ENCODE results near the gene RNF10. TPM values are rescaled to one million over a fixed set of nuclear protein-coding genes. Genes with fewer than 3 reads are reported as not detected.

RNF10 gene
- total and polyA plus RNA-seq, 2 experiments from 2014 or later = 83.9 to 128 TPM

GRCh38 chr12:120588371-120588770 lies 54.2 kb downstream of the RNF10 start:
- Histone ChIP-seq H3K9me2 (replicated peaks; ENCODE audit: insufficient read depth) (no peaks in the 10 kb centered on the region), H3K4me2 (no peak overlapping the region), H3K79me2 (no peaks in the 10 kb centered on the region), H3K27ac (no peak overlapping the region), H2AFZ (no peak overlapping the region), H3K4me3 (no peak overlapping the region), H3K4me1 (ENCODE audit: insufficient read depth) (no peaks in the 10 kb centered on the region), H4K20me1 (ENCODE audit: insufficient read depth, poor library complexity, severe bottlenecking) (no peaks in the 10 kb centered on the region), H3K9me3 (ENCODE audit: low read depth) (no peaks in the 10 kb centered on the region), H3K27me3 (peaks cover 6% of the 10 kb centered on the region), H3K36me3 (replicated peaks; ENCODE audit: insufficient read depth, low read depth) (no peaks in the 10 kb centered on the region)
- no peak for DNase-seq (ENCODE audit: low spot score)
- TF ChIP-seq EZH2phosphoT487 (IDR thresholded peaks at IDR 0.05; ENCODE audit: low read depth, severe bottlenecking, unreplicated experiment) = no peak
- TF ChIP-seq EZH2 (IDR thresholded peaks at IDR 0.05; ENCODE audit: borderline replicate concordance) = no peak
- TF ChIP-seq, protein P1, sequence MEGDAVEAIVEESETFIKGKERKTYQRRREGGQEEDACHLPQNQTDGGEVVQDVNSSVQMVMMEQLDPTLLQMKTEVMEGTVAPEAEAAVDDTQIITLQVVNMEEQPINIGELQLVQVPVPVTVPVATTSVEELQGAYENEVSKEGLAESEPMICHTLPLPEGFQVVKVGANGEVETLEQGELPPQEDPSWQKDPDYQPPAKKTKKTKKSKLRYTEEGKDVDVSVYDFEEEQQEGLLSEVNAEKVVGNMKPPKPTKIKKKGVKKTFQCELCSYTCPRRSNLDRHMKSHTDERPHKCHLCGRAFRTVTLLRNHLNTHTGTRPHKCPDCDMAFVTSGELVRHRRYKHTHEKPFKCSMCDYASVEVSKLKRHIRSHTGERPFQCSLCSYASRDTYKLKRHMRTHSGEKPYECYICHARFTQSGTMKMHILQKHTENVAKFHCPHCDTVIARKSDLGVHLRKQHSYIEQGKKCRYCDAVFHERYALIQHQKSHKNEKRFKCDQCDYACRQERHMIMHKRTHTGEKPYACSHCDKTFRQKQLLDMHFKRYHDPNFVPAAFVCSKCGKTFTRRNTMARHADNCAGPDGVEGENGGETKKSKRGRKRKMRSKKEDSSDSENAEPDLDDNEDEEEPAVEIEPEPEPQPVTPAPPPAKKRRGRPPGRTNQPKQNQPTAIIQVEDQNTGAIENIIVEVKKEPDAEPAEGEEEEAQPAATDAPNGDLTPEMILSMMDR (IDR thresholded peaks at IDR 0.05; ENCODE audit: poor library complexity) = no peak
- 96% methylated on average over 1 of the region's 1 CpG for WGBS (ENCODE audit: low lambda C conversion rate, missing lambda C conversion rate)

DNA sequence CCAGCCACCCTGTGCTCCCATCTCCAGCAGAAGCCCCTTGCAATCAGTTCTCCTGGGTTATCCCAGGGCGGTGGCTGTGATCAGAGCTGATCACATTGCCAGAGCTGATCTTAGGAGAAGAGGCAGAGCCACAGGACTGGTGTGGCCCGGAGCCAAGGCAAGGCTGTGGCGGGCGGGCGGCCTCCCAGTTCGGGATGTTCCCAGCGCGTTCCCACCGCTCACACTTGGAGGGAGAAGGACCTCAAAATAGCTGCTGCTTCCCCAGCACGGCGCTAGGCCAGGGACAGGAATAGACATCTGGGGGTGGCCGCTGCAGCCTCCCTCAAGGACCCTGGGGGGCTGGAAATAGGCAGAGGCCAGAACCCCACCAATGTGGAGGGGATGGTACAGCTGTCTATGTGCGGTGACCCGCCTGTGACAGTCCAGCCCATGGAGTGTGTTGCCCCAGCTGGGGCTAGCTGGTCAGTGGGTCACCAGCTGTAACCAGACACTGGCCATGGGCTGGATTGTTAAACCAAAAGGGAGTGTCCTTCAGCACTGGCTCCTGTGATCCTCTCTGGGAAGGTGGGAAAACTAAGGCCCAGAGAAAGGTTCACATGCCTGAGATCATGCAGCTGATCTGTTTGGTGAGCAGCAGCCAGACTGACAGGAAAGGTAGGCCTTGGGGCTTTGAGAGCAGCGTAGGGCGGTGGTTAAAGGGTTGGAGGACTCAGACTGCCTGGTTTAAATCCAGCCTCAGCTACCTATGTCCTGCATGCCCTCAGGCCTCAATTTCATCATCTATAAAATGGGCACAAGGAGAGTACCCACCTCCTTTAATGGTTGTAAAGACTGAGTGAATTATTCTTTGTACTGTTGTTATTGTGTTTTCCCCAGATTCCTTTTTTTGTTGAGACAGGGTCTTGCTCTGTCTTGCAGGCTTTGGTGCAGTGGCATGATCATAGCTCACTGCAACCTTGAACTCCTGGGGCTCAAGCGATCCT lies 55.1 kb downstream of the RNF10 start:
- Histone ChIP-seq H3K27ac (no peak overlapping the region), H3K4me3 (no peak overlapping the region), H3K4me2 (no peak overlapping the region), H3K27me3 (no peaks in the 10 kb centered on the region), H3K9me2 (replicated peaks; ENCODE audit: insufficient read depth) (no peaks in the 10 kb centered on the region), H2AFZ (no peak overlapping the region), H3K79me2 (no peaks in the 10 kb centered on the region), H4K20me1 (ENCODE audit: insufficient read depth, poor library complexity, severe bottlenecking) (no peaks in the 10 kb centered on the region), H3K9me3 (ENCODE audit: low read depth) (no peaks in the 10 kb centered on the region), H3K36me3 (replicated peaks; ENCODE audit: insufficient read depth, low read depth) (no peaks in the 10 kb centered on the region), H3K4me1 (ENCODE audit: insufficient read depth) (no peaks in the 10 kb centered on the region)
- 88% methylated on average over 16 of the region's 17 CpGs for WGBS (ENCODE audit: low lambda C conversion rate, missing lambda C conversion rate)
- no peak for TF ChIP-seq EZH2 (IDR thresholded peaks at IDR 0.05; ENCODE audit: borderline replicate concordance)
- TF ChIP-seq, protein P1 (IDR thresholded peaks at IDR 0.05; ENCODE audit: poor library complexity) = no peak
- no peak for TF ChIP-seq EZH2phosphoT487 (IDR thresholded peaks at IDR 0.05; ENCODE audit: low read depth, severe bottlenecking, unreplicated experiment)
- no peak for DNase-seq (ENCODE audit: low spot score)

- H3K27ac ChIP-seq = no peak overlapping the region
- TF ChIP-seq EZH2phosphoT487 (IDR thresholded peaks at IDR 0.05; ENCODE audit: low read depth, severe bottlenecking, unreplicated experiment) (no peak), EZH2 (IDR thresholded peaks at IDR 0.05; ENCODE audit: borderline replicate concordance) (no peak)
- TF ChIP-seq, protein P1 (IDR thresholded peaks at IDR 0.05; ENCODE audit: poor library complexity) = no peak
- DNase-seq (ENCODE audit: low spot score) = peak; percentile 24
Observed at GRCh38 chr12:120590741-120591407, 56.7 kb downstream of the RNF10 start.

More at GRCh38 chr12:120590741-120591407, 56.7 kb downstream of the RNF10 start:
- Histone ChIP-seq H4K20me1 (ENCODE audit: insufficient read depth, poor library complexity, severe bottlenecking) (no peaks in the 10 kb centered on the region), H3K79me2 (no peaks in the 10 kb centered on the region), H2AFZ (no peak overlapping the region), H3K36me3 (replicated peaks; ENCODE audit: insufficient read depth, low read depth) (no peaks in the 10 kb centered on the region), H3K4me2 (no peak overlapping the region), H3K9me3 (ENCODE audit: low read depth) (no peaks in the 10 kb centered on the region), H3K9me2 (replicated peaks; ENCODE audit: insufficient read depth) (no peaks in the 10 kb centered on the region), H3K4me3 (no peak overlapping the region), H3K27me3 (no peaks in the 10 kb centered on the region), H3K4me1 (ENCODE audit: insufficient read depth) (no peaks in the 10 kb centered on the region)
- 65% methylated on average over 6 of the region's 6 CpGs for WGBS (ENCODE audit: low lambda C conversion rate, missing lambda C conversion rate)

Measured in hepatocyte (in vitro differentiated cells).